Keratinocyte (primary cell): ENCODE measurements around the gene NT5DC3. TPM values are rescaled to one million over a fixed set of nuclear protein-coding genes. Genes with fewer than 3 reads are reported as not detected.
A peak's percentile ranks its signal among the peaks of the same experiment; 100 is the strongest.

Experiments used
- DNase-seq: peaks from one replicate; pipeline ENCODE4 v3.0.0-alpha.2; 2011; ENCODE audit warnings: low read depth, missing footprints, low spot score
- FAIRE-seq: peaks from 2 replicates; lab custom pipeline; 2011; peaks lifted over from hg19 to GRCh38; lab: Jason Lieb, UNC
- H2AFZ ChIP-seq: 2 replicates; pipeline ENCODE4 v1.6.0; 2012; ENCODE audit warnings: low read length, control low read depth, inconsistent platforms; ENCODE audit not compliant: control insufficient read depth
- H3K27ac ChIP-seq: 2 replicates; pipeline ENCODE4 v1.5.1; 2011; ENCODE audit warnings: low read length; ENCODE audit not compliant: control insufficient read depth, insufficient read depth
- H3K27me3 ChIP-seq: 3 replicates; pipeline ENCODE4 v1.6.0; 2011; ENCODE audit warnings: low read length; ENCODE audit not compliant: control insufficient read depth, insufficient read depth; ENCODE audit errors: extremely low read depth
- H3K36me3 ChIP-seq, 2 experiments: 2 replicates in 1 of 2; 3 replicates in 1 of 2; pipeline ENCODE4 v1.5.1; 2011; ENCODE audit warnings: low read length in 2 of 2, mild to moderate bottlenecking in 1 of 2; ENCODE audit not compliant: control insufficient read depth in 2 of 2, insufficient read depth in 2 of 2; ENCODE audit errors: extremely low read depth in 1 of 2
- H3K4me1 ChIP-seq: 3 replicates; pipeline ENCODE4 v1.5.1; 2011; ENCODE audit warnings: low read length; ENCODE audit not compliant: control insufficient read depth, insufficient read depth; ENCODE audit errors: extremely low read depth
- H3K4me2 ChIP-seq: 3 replicates; pipeline ENCODE4 v1.6.0; 2011; ENCODE audit warnings: low read depth, low read length; ENCODE audit not compliant: control insufficient read depth, insufficient read depth; ENCODE audit errors: extremely low read depth
- H3K4me3 ChIP-seq, 3 experiments: fragments of 200-600 bp in 1 of 3; sonication (generic) in 1 of 3; 2 replicates in 2 of 3; 3 replicates in 1 of 3; pipeline ENCODE4 v1.5.1; 2011 to 2016; ENCODE audit warnings: low read length in 3 of 3, mild to moderate bottlenecking in 3 of 3, control low read depth in 2 of 3, inconsistent platforms in 1 of 3, low read depth in 1 of 3, mixed read lengths in 1 of 3, mixed run types in 1 of 3, moderate library complexity in 1 of 3; ENCODE audit not compliant: control insufficient read depth in 2 of 3, insufficient read depth in 2 of 3; ENCODE audit errors: extremely low read depth in 1 of 3
- H3K79me2 ChIP-seq: 2 replicates; pipeline ENCODE4 v1.6.0; 2012; ENCODE audit warnings: low read length; ENCODE audit not compliant: control insufficient read depth, insufficient read depth
- H3K9ac ChIP-seq: 3 replicates; pipeline ENCODE4 v1.6.0; 2011; ENCODE audit warnings: low read length; ENCODE audit not compliant: control insufficient read depth, insufficient read depth; ENCODE audit errors: extremely low read depth
- H3K9me1 ChIP-seq: 3 replicates; pipeline ENCODE4 v1.6.0; 2011; ENCODE audit warnings: low read length; ENCODE audit not compliant: control insufficient read depth, insufficient read depth; ENCODE audit errors: extremely low read depth
- H3K9me3 ChIP-seq: 2 replicates; pipeline ENCODE4 v1.5.1; 2012; ENCODE audit warnings: low read depth, low read length; ENCODE audit not compliant: control insufficient read depth
- H4K20me1 ChIP-seq: 3 replicates; pipeline ENCODE4 v1.6.0; 2011; ENCODE audit warnings: low read length; ENCODE audit not compliant: control insufficient read depth, insufficient read depth; ENCODE audit errors: extremely low read depth
- EZH2 ChIP-seq: IDR thresholded peaks from one replicate; pipeline ENCODE4 v1.6.1; 2012; ENCODE audit warnings: inconsistent platforms, mild to moderate bottlenecking, low read length, moderate library complexity
- dilution Hi-C: fragments of 300-500 bp; cut with MboI; formaldehyde crosslinking; loops from one replicate; pipeline ENCODE4 v1.7.0; 2020; ENCODE audit warnings: low sequenced_read_pairs; ENCODE audit not compliant: extremely low pct_ligation_motif_present
- polyA plus RNA-seq, 5 experiments: library from polyadenylated mRNA; depleted of rRNA in 3 of 5; stranded (reverse) in 3 of 5; stranded (forward) in 1 of 5; unstranded in 1 of 5; fragments of >200 nt; gene quantifications; 1 replicate in 1 of 5; 2 replicates in 3 of 5; 3 replicates in 1 of 5; pipeline versions ENCODE4 v1.2.1 to v1.2.3, GENCODE V29; 2011 to 2012; ENCODE audit warnings: missing spikeins in 2 of 5, low read depth in 1 of 5, low replicate concordance in 1 of 5
- TF ChIP-seq, protein P1 (sequence below), 3 experiments: IDR thresholded peaks in 1 of 3; conservative IDR thresholded peaks in 1 of 3; optimal IDR thresholded peaks in 1 of 3; 2 replicates in 2 of 3; 3 replicates in 1 of 3; pipeline versions ENCODE3 to v1.5.1; 2011; ENCODE audit warnings: low read length in 3 of 3, mild to moderate bottlenecking in 3 of 3, moderate library complexity in 2 of 3, control low read depth in 1 of 3, inconsistent platforms in 1 of 3; ENCODE audit not compliant: insufficient read depth in 2 of 3; ENCODE audit errors: extremely low read depth in 1 of 3

The NT5DC3 gene
- polyA plus RNA-seq, 1 donor (not counting 4 experiments of a cell fraction or from before 2014, with no cell fraction given) = 12.8 TPM

DNA sequence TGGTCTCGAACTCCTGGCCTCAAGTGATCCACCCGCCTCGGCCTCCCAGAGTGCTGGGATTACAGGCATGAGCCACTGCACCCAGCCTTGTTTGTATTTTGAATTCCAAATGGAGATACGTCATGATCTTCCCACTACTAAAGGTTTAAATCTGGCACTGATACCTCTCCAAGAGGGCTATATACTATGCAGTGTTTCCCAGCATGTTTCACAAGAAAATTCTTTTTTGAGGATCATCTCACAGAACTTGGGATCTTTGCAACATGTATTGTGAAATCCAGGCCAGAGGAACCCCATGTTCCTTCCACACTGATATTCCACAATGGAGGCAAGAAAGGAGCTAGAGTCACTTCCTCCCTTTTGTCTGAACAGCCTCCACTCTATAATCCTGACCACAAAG lies 112.7 kb downstream of the NT5DC3 start:
- H3K27me3 ChIP-seq = peaks cover 8% of the 10 kb centered on the region
- no peaks in the 10 kb centered on the region for H3K36me3 ChIP-seq
- no peaks in the 10 kb centered on the region for H3K4me1 ChIP-seq
- H3K9ac ChIP-seq = no peak overlapping the region
- no peak overlapping the region for H3K4me2 ChIP-seq
- TF ChIP-seq EZH2 = no peak
- TF ChIP-seq, protein P1, sequence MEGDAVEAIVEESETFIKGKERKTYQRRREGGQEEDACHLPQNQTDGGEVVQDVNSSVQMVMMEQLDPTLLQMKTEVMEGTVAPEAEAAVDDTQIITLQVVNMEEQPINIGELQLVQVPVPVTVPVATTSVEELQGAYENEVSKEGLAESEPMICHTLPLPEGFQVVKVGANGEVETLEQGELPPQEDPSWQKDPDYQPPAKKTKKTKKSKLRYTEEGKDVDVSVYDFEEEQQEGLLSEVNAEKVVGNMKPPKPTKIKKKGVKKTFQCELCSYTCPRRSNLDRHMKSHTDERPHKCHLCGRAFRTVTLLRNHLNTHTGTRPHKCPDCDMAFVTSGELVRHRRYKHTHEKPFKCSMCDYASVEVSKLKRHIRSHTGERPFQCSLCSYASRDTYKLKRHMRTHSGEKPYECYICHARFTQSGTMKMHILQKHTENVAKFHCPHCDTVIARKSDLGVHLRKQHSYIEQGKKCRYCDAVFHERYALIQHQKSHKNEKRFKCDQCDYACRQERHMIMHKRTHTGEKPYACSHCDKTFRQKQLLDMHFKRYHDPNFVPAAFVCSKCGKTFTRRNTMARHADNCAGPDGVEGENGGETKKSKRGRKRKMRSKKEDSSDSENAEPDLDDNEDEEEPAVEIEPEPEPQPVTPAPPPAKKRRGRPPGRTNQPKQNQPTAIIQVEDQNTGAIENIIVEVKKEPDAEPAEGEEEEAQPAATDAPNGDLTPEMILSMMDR (optimal IDR thresholded peaks at IDR 0.05 in 1 of 3, IDR thresholded peaks at IDR 0.05 in 1 of 3, conservative IDR thresholded peaks at IDR 0.05 in 1 of 3; ENCODE audit: extremely low read depth in 1 of 3, insufficient read depth in 2 of 3, low read length in 3 of 3) = no peak
- H3K4me3 ChIP-seq = no peak overlapping the region
- dilution Hi-C loops = no loop called here
- H2AFZ ChIP-seq = no peak overlapping the region
- no peak for FAIRE-seq
- DNase-seq = no peak
- no peaks in the 10 kb centered on the region for H3K9me3 ChIP-seq
- H4K20me1 ChIP-seq = no peaks in the 10 kb centered on the region
- no peak overlapping the region for H3K27ac ChIP-seq
- H3K79me2 ChIP-seq = no peaks in the 10 kb centered on the region
- no peaks in the 10 kb centered on the region for H3K9me1 ChIP-seq

DNA sequence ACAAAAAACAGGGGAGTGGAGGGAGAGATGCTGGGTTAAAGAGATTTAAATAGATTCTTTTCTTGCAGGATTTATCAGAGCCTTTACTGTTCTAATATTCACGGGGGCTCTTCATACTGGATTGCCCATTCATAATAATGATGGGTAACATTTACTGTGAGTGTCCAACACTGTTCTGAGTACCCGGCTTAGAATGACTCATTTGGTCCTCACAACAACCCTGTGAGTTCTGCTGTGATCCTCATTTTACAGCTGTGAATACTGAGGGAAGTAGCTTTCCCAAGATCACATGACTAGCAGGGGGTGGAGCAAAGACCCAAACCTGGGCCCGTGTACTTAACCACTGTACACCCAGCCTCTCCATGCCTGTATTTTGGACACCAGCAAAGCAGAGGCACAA lies 113.4 kb downstream of the NT5DC3 start:
- Histone ChIP-seq H3K27ac (no peak overlapping the region), H3K36me3 (no peaks in the 10 kb centered on the region), H3K9me1 (no peaks in the 10 kb centered on the region), H2AFZ (no peak overlapping the region), H3K4me1 (no peaks in the 10 kb centered on the region), H3K9ac (no peak overlapping the region), H3K79me2 (no peaks in the 10 kb centered on the region), H3K4me3 (no peak overlapping the region), H3K9me3 (no peaks in the 10 kb centered on the region), H3K27me3 (peaks cover 11% of the 10 kb centered on the region), H3K4me2 (no peak overlapping the region), H4K20me1 (no peaks in the 10 kb centered on the region)
- TF ChIP-seq, protein P1 (optimal IDR thresholded peaks at IDR 0.05 in 1 of 3, IDR thresholded peaks at IDR 0.05 in 1 of 3, conservative IDR thresholded peaks at IDR 0.05 in 1 of 3; ENCODE audit: extremely low read depth in 1 of 3, insufficient read depth in 2 of 3, low read length in 3 of 3) = no peak
- TF ChIP-seq EZH2 = no peak
- DNase-seq (no peak), FAIRE-seq (peak; percentile 20)
- dilution Hi-C loops = no loop called here
